22Rv1 (cell line): ENCODE measurements around the gene PPIL1.

ENCODE experiments used
- CTCF ChIP-seq: fragments of 450-650 bp; IDR thresholded peaks from 2 replicates; pipeline ENCODE4 v1.5.1; 2017; ENCODE audit warnings: mild to moderate bottlenecking
- ZFX ChIP-seq: fragments of 450-650 bp; IDR thresholded peaks from 2 replicates; pipeline ENCODE4 v1.6.1; 2017; ENCODE audit warnings: antibody characterized with exemption, borderline replicate concordance

GRCh38 chr6:36808634-36809033 is 66.0 kb downstream of the PPIL1 start:
- TF ChIP-seq CTCF (no peak), ZFX (no peak)
